ENCODE data around the gene HOTAIR. TPM values are rescaled to one million over a fixed set of nuclear protein-coding genes. Genes with fewer than 3 reads are reported as not detected.
A peak's percentile ranks its signal among the peaks of the same experiment; 100 is the strongest.

HOTAIR gene
- polyA plus RNA-seq, 1 experiment: not detected

GRCh38 chr12:53995378-53996239, 20.9 kb upstream of the HOTAIR start:
- Histone ChIP-seq H3K4me3 (ENCODE audit: low read depth, low read length) (peak overlapping the region; percentile 42), H3K9me3 (ENCODE audit: control insufficient read depth, insufficient read depth, low read length) (peaks cover 13% of the 10 kb centered on the region; the same call in 1 of the 2 replicates), H3K27me3 (ENCODE audit: control insufficient read depth, insufficient read depth, low read length) (peaks cover 98% of the 10 kb centered on the region), H3K27ac (ENCODE audit: low read depth, low read length) (no peak overlapping the region)
- no peak for DNase-seq (ENCODE audit: low read depth, low spot score)
- ChIA-PET POLR2A (no interaction called here), CTCF (interaction anchor here (0.6 to 1.3 kb wide), 4 partner anchors 9 to 213 kb away, joined by 3 to 5 read pairs (median 3); partner anchors contain the start of gene HOXC8)
- TF ChIP-seq, protein P1, sequence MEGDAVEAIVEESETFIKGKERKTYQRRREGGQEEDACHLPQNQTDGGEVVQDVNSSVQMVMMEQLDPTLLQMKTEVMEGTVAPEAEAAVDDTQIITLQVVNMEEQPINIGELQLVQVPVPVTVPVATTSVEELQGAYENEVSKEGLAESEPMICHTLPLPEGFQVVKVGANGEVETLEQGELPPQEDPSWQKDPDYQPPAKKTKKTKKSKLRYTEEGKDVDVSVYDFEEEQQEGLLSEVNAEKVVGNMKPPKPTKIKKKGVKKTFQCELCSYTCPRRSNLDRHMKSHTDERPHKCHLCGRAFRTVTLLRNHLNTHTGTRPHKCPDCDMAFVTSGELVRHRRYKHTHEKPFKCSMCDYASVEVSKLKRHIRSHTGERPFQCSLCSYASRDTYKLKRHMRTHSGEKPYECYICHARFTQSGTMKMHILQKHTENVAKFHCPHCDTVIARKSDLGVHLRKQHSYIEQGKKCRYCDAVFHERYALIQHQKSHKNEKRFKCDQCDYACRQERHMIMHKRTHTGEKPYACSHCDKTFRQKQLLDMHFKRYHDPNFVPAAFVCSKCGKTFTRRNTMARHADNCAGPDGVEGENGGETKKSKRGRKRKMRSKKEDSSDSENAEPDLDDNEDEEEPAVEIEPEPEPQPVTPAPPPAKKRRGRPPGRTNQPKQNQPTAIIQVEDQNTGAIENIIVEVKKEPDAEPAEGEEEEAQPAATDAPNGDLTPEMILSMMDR (IDR thresholded peaks at IDR 0.05; ENCODE audit: low read depth, low read length): no peak

GRCh38 chr12:53995002-53995377, 20.2 kb upstream of the HOTAIR start:
- H3K27me3 ChIP-seq (ENCODE audit: control insufficient read depth, insufficient read depth, low read length): peaks cover 100% of the 10 kb centered on the region
- H3K4me3 ChIP-seq (ENCODE audit: low read depth, low read length): no peak overlapping the region
- TF ChIP-seq, protein P1 (IDR thresholded peaks at IDR 0.05; ENCODE audit: low read depth, low read length): no peak
- CTCF ChIA-PET: interaction anchor here (0.7 to 1.3 kb wide), 4 partner anchors 10 to 213 kb away, joined by 3 to 5 read pairs (median 3); no protein-coding TSS in a partner anchor
- no peak overlapping the region for H3K27ac ChIP-seq (ENCODE audit: low read depth, low read length)
- POLR2A ChIA-PET: no interaction called here
- no peak for DNase-seq (ENCODE audit: low read depth, low spot score)
- peaks cover 13% of the 10 kb centered on the region; the same call in 1 of the 2 replicates for H3K9me3 ChIP-seq (ENCODE audit: control insufficient read depth, insufficient read depth, low read length)

- DNase-seq (ENCODE audit: low read depth, low spot score): no peak
- no peak overlapping the region for H3K27ac ChIP-seq (ENCODE audit: low read depth, low read length)
- H3K27me3 ChIP-seq (ENCODE audit: control insufficient read depth, insufficient read depth, low read length): peaks cover 97% of the 10 kb centered on the region
- peaks cover 8% of the 10 kb centered on the region; the same call in 1 of the 2 replicates for H3K9me3 ChIP-seq (ENCODE audit: control insufficient read depth, insufficient read depth, low read length)
- no peak overlapping the region for H3K4me3 ChIP-seq (ENCODE audit: low read depth, low read length)
- TF ChIP-seq, protein P1 (IDR thresholded peaks at IDR 0.05; ENCODE audit: low read depth, low read length): no peak
- ChIA-PET POLR2A (no interaction called here), CTCF (interaction anchor here (0.7 to 1.2 kb wide), 4 partner anchors 10 to 220 kb away, joined by 3 read pairs; no protein-coding TSS in a partner anchor)
Measured at GRCh38 chr12:53994264-53995001, 19.7 kb upstream of the HOTAIR start.

- peaks cover 97% of the 10 kb centered on the region for H3K27me3 ChIP-seq (ENCODE audit: control insufficient read depth, insufficient read depth, low read length)
- no peak for DNase-seq (ENCODE audit: low read depth, low spot score)
- TF ChIP-seq, protein P1 (IDR thresholded peaks at IDR 0.05; ENCODE audit: low read depth, low read length): no peak
- ChIA-PET CTCF (interaction anchor here (1.0 to 1.2 kb wide), 2 partner anchors 197 to 220 kb away, joined by 3 read pairs; no protein-coding TSS in a partner anchor), POLR2A (no interaction called here)
- H3K4me3 ChIP-seq (ENCODE audit: low read depth, low read length): no peak overlapping the region
- peaks cover 8% of the 10 kb centered on the region; the same call in 1 of the 2 replicates for H3K9me3 ChIP-seq (ENCODE audit: control insufficient read depth, insufficient read depth, low read length)
- H3K27ac ChIP-seq (ENCODE audit: low read depth, low read length): no peak overlapping the region
Measured at GRCh38 chr12:53994009-53994263, 19.2 kb upstream of the HOTAIR start.

All from AG04450 (cell line).